Gastrocnemius medialis (tissue), 4 donors: ENCODE measurements around the gene RIC8A. TPM values are rescaled to one million over a fixed set of nuclear protein-coding genes. Genes with fewer than 3 reads are reported as not detected.

Experiments
- ATAC-seq, 2 donors: fragments of 150-250 bp; one replicate each; pipeline ENCODE4 v1.9.1; 2016
- DNase-seq, 2 donors: peaks; one replicate each; pipeline ENCODE4 v3.0.0-alpha.2; 2019
- H3K27ac ChIP-seq, 4 donors: fragments of 200-600 bp; sonication (generic); 1 replicate in 1 of 4; 2 replicates in 3 of 4; pipeline ENCODE4 v1.5.1; 2016 to 2018; ENCODE audit warnings: mild to moderate bottlenecking in 2 of 4, moderate library complexity in 1 of 4
- H3K27me3 ChIP-seq, 3 donors: fragments of 200-600 bp; sonication (generic) in 2 of 3; 1 replicate in 1 of 3; 2 replicates in 2 of 3; pipeline versions ENCODE4 v1.5.1 to v1.6.0; 2016 to 2019; ENCODE audit warnings: mild to moderate bottlenecking in 1 of 3, moderate library complexity in 1 of 3
- H3K36me3 ChIP-seq, 2 donors: fragments of 200-600 bp; sonication (generic) in 1 of 2; one replicate each; pipeline ENCODE4 v1.5.1; 2017 to 2018
- H3K4me1 ChIP-seq, 2 donors: fragments of 200-600 bp; sonication (generic) in 1 of 2; one replicate each; pipeline ENCODE4 v1.5.1; 2016 to 2017; ENCODE audit warnings: mild to moderate bottlenecking in 2 of 2
- H3K4me3 ChIP-seq, 4 donors: fragments of 200-600 bp; sonication (generic) in 3 of 4; 1 replicate in 1 of 4; 2 replicates in 3 of 4; pipeline ENCODE4 v1.5.1; 2016 to 2019; ENCODE audit warnings: mild to moderate bottlenecking in 2 of 4
- H3K9me3 ChIP-seq, 3 donors: fragments of 200-600 bp; sonication (generic) in 2 of 3; 1 replicate in 1 of 3; 2 replicates in 2 of 3; pipeline ENCODE4 v1.5.1; 2016 to 2019
- CTCF ChIP-seq, 5 experiments: fragments of 450-650 bp in 3 of 5; fragments of 200-600 bp in 2 of 5; sonication (generic) in 2 of 5; IDR thresholded peaks in 4 of 5; conservative IDR thresholded peaks in 1 of 5; 1 replicate in 4 of 5; 2 replicates in 1 of 5; pipeline ENCODE4 v1.5.1; 2016 to 2019; ENCODE audit warnings: antibody characterized with exemption in 5 of 5, mild to moderate bottlenecking in 3 of 5, moderate library complexity in 3 of 5
- POLR2A ChIP-seq, 2 donors: fragments of 450-650 bp; IDR thresholded peaks; one replicate each; pipeline ENCODE4 v1.6.1; 2017; ENCODE audit warnings: antibody characterized with exemption in 2 of 2, mild to moderate bottlenecking in 2 of 2, moderate library complexity in 2 of 2
- in situ Hi-C, 4 donors: fragments of 200-750 bp; cut with MboI; loops; one replicate each; pipeline versions ENCODE4 v1.15.0 to v1.8.0; 2017; ENCODE audit warnings: low sequenced_read_pairs in 4 of 4
- intact Hi-C: fragments of 100-400 bp; cut with DNase I; formaldehyde crosslinking; loops from one replicate; pipeline ENCODE4 v1.15.1; 2023; ENCODE audit warnings: low total_unique reads
- total RNA-seq, 4 donors: library from RNA; depleted of rRNA; stranded (reverse); fragments of >200 nt; gene quantifications; one replicate each; pipeline versions ENCODE4 v1.1.0 to v1.2.3, GENCODE V29; 2016

The RIC8A gene
- total RNA-seq, 4 donors from 2014 or later, result 35.6 to 68.5 (median 47.8) TPM

- DNase-seq, result no peak
- H3K27me3 ChIP-seq, result no peaks in the 10 kb centered on the region
- no peaks in the 10 kb centered on the region for H3K4me1 ChIP-seq
- no peak overlapping the region for H3K4me3 ChIP-seq
- H3K36me3 ChIP-seq, result peaks cover 0 to 93% of the 10 kb centered on the region in 2 donors
- TF ChIP-seq POLR2A (IDR thresholded peaks at IDR 0.05) (no peak), CTCF (IDR thresholded peaks at IDR 0.05 in 4 of 5, conservative IDR thresholded peaks at IDR 0.05 in 1 of 5) (no peak)
- in situ Hi-C loops, result no loop called here
- no peak overlapping the region for H3K27ac ChIP-seq
- H3K9me3 ChIP-seq, result no peaks in the 10 kb centered on the region
- intact Hi-C loops, result no loop called here
- ATAC-seq, result no peak
Observed at GRCh38 chr11:249062-249461, 41.6 kb downstream of the RIC8A start.

- Histone ChIP-seq H3K27me3 (no peaks in the 10 kb centered on the region), H3K9me3 (no peaks in the 10 kb centered on the region), H3K27ac (no peak overlapping the region), H3K36me3 (peaks cover 0 to 80% of the 10 kb centered on the region in 2 donors), H3K4me1 (no peaks in the 10 kb centered on the region), H3K4me3 (no peak overlapping the region)
- no peak for DNase-seq
- in situ Hi-C loops (no loop called here), intact Hi-C loops (loop anchor here (10.0 kb wide), 1 partner anchor 105 kb away; no protein-coding TSS in a partner anchor)
- no peak for ATAC-seq
- TF ChIP-seq POLR2A (IDR thresholded peaks at IDR 0.05) (no peak), CTCF (IDR thresholded peaks at IDR 0.05 in 4 of 5, conservative IDR thresholded peaks at IDR 0.05 in 1 of 5) (no peak)
Observed at GRCh38 chr11:250274-250673, 42.8 kb downstream of the RIC8A start.

- H3K27ac ChIP-seq, result no peak overlapping the region
- peaks cover 0 to 76% of the 10 kb centered on the region in 2 donors for H3K36me3 ChIP-seq
- in situ Hi-C loops (no loop called here), intact Hi-C loops (loop anchor here (10.0 kb wide), 1 partner anchor 104 kb away; no protein-coding TSS in a partner anchor)
- no peaks in the 10 kb centered on the region for H3K27me3 ChIP-seq
- ATAC-seq (peak in 1 of 2 donors; percentile 77), DNase-seq (peak in 1 of 2 donors; percentile 38)
- H3K4me3 ChIP-seq, result no peak overlapping the region
- H3K9me3 ChIP-seq, result no peaks in the 10 kb centered on the region
- no peaks in the 10 kb centered on the region for H3K4me1 ChIP-seq
- TF ChIP-seq POLR2A (IDR thresholded peaks at IDR 0.05), result no peak
- TF ChIP-seq CTCF (IDR thresholded peaks at IDR 0.05 in 4 of 5, conservative IDR thresholded peaks at IDR 0.05 in 1 of 5), result peak in 4 of 5 experiments; percentile 35 to 52 (median 48)
Observed at GRCh38 chr11:250740-251299, 43.3 kb downstream of the RIC8A start.

GRCh38 chr11:251550-251949, 44.0 kb downstream of the RIC8A start:
- Histone ChIP-seq H3K27me3 (no peaks in the 10 kb centered on the region), H3K4me3 (no peak overlapping the region), H3K9me3 (no peaks in the 10 kb centered on the region), H3K36me3 (peaks cover 0 to 69% of the 10 kb centered on the region in 2 donors), H3K27ac (no peak overlapping the region), H3K4me1 (no peaks in the 10 kb centered on the region)
- in situ Hi-C loops (no loop called here), intact Hi-C loops (loop anchor here (10.0 kb wide), 1 partner anchor 103 kb away; no protein-coding TSS in a partner anchor)
- no peak for DNase-seq
- ATAC-seq, result no peak
- TF ChIP-seq CTCF (IDR thresholded peaks at IDR 0.05 in 4 of 5, conservative IDR thresholded peaks at IDR 0.05 in 1 of 5), result no peak
- no peak for TF ChIP-seq POLR2A (IDR thresholded peaks at IDR 0.05)
